HUDEP-2 (cell line): ENCODE data around the gene APBB2.
"Not testable (repeated sequence)": the region's sequence is repeated elsewhere in the genome, so short reads cannot be mapped to it uniquely, and the experiment has no call there.

ENCODE experiments used
- DNase-seq, 76 experiments: peaks; one replicate each; lab custom pipeline; 2025; ENCODE audit not compliant: unreplicated experiment in 76 of 76; lab: John Stamatoyannopoulos, UW

Gene APBB2

DNA sequence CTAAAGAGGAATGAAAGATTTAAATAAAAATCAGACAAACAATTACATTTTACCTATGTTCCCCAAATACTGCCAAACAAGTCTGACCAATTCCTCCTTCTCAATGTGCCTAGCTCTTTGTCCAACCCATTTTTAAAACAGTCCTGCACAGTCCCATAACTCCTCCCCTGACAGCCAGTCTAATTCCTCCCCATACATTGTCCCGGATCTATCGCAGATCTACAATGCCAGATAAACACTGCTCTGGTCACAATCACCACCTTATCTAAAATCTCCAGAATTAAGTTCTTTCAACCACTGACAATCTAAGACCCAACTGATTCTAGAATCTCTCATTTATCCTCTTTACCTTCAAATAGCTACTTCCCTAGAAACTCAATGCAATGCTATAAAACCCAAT lies 176.0 kb downstream of the APBB2 start:
- DNase-seq, result no peak

DNA sequence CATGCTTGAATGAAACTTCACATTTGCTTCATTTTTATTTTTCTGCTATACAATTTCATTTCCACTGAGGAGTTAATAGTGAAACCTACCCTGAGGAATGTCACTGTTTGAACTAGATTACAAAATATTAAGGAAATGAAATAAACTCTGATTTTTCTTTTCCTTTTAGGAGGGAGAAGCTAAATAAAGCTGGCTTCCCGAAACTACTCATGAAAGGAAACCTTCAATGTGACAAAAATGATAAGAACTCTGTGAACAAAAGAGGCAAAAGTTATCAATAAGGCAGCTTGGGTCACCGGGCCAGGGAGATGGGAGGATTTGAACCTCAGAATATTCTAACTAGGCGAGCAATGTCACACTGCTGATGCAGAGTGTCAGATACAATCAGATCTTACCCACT lies 185.2 kb downstream of the APBB2 start:
- DNase-seq, result no peak

DNA sequence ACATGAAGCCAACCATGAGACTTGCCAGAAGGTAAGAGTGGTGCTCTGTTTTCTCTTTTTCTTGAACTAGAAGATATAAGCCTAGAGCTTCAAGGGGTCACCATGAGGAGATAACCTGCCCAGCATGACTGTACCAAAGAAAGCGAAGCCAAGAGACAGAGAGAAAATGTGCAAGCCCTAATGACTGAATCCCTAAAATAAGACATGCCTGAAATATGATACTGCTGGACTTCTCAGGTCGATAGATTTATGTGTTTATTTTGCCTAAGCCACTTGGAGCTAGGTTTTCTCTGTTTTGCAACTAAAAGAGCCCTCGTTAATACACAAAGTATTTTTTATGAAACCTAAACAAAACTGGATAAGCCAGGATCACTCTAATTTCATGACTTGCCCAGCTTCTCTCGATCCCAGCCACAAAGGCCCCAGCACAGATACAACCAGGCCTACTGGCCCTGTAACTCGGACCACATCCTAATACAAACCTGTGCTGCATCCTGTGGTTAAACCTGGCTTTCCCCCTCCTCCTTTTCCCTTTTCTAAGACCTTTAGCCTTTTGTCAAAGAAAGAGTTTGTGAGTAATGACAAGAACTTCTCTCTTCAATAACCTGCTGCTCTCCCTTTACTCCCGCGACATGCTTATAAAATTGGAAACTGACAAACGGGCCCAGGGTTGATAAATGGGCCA lies 185.8 kb downstream of the APBB2 start:
- no peak for DNase-seq

DNA sequence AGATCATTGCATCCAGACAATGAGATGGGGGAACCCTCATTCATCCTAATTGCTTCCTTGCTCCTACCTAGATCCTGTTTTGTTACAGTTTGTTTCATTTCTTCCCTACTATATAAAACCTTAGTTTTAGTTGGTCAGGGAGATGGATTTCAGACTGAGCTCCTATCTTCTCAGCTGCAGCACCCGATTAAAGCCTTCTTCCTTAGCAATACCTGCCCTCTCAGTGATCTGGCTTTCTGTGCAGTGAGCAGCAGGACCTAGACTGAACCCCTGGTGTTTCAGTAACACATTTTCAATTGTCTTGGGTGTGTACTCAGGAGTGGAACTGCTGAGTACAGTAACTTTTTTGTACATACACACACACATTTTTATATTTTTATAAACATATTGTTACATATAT lies 187.4 kb downstream of the APBB2 start:
- no peak for DNase-seq

DNA sequence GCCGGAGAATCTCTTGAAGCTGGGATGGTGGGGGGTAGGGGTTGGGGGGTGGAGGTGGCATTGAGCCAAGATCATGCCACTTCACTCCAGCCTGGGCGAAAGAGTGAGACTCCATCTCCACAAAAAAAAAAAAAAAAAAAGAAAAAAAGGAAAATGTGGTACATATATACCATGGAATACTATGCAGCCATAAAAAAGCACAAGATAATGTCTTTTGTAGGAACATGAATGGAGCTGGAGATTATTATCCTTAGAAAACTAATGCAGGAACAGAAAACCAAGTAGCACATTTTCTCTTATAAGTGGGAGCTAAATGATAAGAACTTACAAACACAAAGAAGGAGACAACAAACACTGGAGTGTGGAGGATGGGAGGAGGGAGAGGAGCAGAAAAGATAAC lies 188.5 kb downstream of the APBB2 start:
- DNase-seq, result no peak

DNA sequence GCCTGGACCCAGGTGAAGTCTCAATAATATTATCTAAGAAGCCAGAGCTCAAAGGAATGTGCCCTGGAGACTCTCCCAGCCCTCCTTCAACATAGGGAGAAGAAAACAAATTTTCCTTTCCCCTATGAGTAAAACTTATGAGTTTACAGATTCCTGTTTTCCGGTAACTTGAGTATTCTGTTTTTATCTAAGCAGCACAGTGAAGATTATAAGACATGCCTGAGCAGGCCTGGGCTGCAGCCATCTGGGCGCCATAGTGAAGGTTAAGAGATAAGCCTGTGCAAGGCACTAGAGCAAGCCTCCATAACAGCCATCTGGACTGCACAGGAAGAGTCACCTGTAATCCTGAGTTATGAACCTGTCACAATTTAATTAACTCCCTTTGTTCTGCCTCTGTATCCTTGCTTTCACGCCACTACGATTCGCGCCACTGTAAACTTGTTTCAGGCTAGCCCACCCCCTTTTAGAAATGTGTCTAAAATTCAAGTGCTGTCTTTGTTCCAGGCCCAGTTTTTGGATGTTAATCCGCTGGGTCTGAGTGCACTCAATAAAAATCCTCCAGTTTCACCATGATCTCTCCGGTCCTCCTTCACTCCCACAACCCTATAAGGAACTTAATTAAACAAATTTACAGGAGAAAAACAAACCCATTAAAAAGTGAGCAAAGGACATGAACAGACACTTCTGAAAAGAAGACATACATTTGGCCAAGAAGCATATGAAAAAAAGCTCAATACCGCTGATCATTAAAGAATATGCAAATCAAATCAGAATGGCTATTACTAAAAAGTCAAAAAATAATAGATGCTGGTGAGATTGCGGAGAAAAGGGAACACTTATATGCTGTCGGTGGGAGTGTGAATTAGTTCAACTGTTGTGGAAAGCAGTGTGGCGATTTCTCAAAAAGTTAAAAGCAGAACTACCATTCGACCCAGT lies 189.5 kb downstream of the APBB2 start:
- DNase-seq, result no peak

DNA sequence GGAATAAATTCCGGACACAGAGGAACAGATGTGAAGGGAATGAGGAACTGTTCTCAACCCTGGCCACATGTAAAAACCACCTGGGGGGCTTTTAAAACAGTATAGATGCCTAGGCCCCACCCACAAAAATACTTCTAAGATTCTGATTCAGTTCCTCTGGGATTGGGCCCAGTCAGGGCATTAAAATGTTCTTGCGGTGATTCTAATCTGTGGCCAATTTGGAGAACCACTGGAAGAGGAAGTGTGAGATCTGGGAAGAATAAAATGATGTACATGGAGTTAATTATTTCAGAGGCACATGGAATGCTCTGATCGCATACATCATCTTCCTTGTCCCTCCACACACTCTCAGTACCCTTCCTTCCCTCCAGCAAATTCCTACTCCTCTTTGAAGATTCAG lies 192.2 kb downstream of the APBB2 start:
- DNase-seq, result no peak

DNA sequence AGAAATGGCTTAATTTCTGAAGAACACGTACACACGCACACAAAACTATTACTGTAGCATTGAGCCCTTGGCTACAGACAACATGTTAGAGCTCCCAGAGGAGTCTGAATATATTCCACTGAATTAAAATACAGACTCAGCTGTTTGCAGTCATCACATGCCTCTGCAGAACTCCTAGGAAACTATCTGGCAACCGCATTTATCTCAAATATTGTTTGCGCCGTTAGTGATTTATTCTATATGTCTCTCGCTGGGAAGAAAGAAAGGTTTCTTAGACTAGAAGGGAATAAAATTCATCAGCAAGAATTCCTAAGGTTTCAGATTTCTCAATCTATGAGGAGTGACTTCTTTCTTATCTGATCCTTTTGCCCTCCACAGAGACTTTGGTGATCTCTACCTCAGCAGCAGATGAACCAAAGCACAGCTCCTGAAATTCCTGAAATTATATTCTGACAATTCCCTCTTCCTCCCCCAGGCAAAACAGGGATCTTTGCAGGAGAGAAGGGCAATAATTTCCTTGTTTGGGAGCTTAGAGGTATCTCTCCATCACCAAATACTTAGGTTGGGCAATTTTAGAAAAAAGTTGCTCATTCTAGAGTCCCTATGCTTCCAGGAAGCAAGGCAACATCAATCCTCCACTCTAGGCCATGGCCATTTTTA lies 199.2 kb downstream of the APBB2 start:
- DNase-seq, result no peak

DNA sequence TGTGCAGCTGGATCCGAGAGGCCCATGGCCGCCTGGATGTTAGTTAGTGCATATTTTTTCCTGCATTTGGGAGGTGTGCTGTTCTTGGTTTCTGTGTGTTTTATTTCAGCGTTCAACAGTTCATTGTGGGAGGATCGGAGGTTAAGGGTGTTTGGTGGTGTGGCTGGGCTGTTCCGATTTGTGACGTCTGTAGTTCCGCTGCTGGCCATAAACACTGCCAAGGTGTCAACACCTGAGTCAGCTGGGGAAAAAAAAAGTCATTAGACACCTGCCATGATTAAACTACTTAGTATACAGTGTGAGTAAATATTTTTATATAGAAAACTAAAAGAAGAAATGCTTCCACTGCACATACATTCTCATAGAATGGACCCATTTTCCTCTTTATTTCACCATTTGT lies 200.2 kb downstream of the APBB2 start:
- no peak for DNase-seq

DNA sequence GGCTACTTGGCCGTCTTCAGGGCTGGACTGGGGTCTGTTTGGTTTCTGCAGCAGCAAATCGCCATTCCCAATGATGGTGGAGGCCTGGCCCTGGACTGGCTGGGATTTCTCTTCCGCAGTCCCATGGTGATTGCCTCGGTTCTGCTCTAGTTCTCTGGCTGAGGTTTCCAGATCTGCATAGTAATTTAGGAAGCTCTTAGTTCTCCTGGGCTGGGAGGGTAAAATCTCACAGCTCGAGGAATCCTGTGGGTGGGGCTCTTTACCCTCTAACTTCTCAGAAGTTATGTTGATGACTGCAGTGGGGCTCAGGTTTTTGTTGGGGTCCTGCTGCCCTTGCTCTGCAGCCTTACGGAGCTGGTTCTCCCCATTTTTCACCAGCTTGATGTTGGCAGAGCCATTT lies 200.6 kb downstream of the APBB2 start:
- no peak for DNase-seq

DNA sequence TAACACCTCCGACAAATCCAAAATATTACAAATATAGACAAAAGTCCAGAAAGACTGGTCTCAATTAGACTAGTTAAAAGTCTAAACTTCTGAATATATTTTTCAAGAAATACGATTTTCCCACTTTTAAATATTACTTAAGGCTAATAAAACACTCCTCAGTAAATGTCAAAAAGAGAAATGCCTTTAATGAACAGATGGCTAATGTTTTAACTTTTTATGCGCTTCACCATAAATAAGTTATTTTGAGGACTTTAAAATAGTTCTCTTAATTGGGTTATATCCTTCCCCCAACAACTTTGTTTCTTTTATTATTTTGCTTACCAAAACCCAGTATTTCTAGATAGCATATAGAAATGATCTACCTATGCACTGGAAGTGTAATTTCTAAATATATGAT lies 201.4 kb downstream of the APBB2 start:
- DNase-seq, result no peak

DNA sequence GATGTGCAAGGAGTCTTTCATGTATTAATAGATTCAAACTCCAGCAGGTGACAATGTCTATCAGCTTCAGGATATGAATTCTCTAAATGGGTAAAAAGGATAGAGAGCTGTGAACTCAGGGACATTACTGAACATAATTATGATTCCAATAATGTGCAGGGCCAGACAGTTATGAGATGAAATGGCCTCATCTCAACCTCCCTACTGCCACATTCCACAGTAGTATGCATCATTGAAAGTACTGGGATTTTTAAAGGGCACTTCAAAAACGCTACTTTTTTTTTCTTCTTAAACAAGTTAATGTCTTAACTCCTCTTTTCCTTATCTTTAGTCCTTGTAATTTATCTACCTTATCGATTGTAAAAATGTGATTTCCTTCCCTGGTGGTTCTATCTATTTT lies 202.0 kb downstream of the APBB2 start:
- no peak for DNase-seq

DNA sequence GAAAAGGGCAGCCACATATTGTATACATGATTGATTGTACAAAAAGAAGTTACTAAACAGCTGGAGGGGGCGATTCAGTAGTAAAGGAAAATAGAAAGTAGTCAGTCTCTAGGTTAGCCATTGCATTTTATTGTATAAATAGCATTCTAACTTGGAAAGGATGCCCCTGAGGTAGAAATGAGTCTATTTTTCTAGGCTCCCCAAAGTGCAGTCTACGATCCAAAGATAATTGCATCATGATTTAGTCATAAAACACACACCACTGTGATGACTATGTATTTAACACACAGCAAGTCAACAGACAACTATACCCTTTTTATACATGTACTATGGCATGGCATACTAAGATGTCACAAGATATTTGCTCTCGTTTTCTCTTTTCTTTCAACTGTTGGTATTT lies 204.9 kb downstream of the APBB2 start:
- DNase-seq, result no peak

DNA sequence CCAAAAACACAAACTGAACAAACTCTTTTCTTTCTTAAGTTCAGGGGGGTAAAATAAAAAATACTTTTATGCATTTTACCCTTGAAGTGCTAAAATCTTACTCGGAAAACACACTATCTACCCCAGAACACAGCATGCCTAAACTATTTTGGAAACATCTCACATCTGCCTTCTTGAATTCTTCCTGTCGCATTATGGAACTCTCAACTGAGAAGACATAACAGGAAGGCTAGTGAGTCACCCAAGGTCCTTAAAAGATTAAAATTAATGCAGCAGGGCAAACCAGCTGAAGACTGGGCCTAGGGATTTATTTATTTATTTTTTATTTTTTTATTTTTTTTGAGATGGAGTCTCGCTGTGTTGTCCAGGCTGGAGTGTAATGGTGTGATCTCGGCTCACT lies 208.2 kb downstream of the APBB2 start:
- no peak for DNase-seq

DNA sequence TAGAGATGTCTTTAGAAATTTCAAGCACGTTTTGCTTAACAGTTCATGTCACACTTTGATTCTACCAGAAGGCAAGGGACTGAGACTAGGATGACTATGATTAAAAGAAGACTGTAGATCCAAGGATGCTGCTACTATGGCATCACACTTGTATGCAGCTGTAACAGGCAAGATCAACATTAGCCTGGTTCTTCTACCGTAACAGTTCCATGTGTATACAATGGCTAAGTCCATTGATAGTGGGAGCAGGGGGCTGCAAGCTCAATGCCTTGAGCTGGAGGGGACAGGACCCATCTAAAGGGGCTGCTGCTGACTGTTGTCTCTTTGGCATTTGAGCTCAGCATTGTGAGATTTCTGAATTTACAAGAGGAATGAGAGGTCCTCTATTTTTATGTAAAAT lies 212.0 kb downstream of the APBB2 start:
- no peak for DNase-seq

DNA sequence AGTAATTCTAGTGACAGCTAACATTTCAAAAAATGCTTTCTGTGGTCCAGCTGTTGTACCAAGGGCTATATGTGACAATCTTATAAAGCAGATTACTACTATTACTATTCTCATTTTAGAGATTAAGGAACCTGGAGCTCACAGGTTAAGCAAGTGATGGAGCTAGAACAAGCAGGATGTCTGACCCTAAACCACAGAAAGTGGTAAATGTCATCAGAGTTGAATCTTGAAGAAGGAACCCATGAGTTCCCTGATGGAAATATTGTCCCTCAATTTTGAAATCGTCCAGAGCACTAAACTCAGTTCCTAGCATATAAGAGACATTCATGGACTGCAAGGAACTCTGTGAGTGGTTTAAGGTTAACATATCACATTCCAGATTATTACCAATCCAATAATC lies 214.0 kb downstream of the APBB2 start:
- DNase-seq, result no peak

DNA sequence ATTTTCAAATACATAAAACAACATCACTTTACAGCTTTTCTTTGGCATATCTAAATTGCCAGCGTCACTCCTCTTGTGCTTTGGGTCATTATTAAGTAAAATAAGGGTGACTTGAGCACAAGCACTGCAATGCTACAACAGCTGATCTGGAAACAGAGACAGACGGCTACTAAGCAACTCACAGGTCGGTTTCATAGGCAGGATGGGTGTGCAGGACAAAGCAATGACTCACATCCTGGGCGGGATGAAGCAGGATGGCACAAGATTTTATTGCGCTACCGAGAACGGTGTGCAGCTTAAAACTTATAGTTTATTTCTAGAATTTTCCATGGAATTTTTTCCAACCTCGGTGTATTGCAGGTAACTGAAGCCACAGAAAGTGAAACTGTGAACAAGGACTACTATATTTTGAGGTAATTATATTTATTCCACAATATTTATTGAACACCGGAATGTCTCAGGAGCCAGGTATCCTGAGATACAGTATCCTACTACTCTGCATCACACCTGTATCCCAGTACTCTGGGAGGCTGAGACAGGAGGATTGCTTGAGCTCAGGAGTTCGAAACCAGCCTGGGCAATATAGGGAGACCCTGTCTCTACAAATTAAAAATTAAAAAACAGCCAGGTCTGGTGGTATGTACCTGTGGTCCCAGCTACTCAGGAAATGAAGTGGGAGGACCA lies 215.5 kb downstream of the APBB2 start:
- DNase-seq, result no peak

DNA sequence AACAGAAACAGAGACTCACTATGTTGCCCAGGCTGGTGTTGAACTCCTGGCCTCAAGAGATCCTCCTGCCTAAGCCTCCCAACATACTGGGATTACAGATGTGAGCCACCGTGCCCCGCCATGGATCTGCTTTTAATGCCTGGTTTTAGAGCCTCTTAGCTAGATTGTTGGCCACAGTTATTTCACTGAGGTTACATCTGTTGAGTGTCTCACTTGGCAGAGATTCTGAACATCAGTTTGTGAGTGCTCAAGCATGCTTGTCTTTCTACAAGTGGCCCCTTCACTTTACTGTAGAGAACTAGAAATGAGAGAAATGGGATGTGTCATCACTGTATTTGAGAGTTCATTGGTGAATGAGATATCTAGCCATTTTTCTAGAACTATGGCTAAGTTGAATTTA lies 218.5 kb downstream of the APBB2 start:
- no peak for DNase-seq

DNA sequence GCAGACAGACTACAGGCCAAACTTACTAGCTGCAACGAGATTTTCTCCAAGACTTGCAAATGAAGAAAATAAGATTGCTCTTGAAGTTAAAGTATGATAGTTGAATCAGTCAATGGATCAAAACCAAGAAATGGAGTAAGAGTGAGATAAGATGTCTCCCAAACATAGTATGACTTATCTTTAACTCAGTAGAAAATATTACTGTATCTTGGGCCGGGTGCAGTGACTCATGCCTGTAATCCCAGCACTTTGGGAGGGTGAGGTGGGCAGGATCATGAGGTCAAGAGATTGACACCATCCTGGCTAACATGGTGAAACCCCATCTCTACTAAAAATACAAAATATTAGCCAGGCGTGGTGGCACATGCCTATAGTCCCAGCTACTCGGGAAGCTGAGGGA lies 220.0 kb downstream of the APBB2 start:
- DNase-seq, result not testable (repeated sequence)

DNA sequence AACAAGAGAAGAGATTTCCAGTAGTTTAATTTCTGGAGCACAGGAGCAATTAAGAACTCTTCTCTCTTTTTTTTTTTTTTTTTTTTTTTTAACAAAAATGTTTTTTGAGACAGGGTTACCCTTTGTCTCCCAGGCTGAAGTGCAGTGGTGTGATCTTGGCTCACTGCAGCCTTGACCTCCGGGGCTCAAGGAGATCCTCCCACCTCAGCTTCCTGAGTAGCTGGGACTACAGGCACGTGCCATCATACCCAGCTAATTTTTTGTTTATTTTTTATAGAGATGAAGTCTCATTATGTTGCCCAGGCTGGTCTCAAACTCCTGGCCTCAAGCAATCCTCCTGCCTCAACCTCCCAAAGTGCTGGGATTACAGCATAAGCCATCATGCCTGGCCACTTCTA lies 221.0 kb downstream of the APBB2 start:
- DNase-seq, result not testable (repeated sequence)
